OCI-LY1 (cell line): Measurements from ENCODE around the gene ULBP2.
"Not testable (repeated sequence)": the region's sequence is repeated elsewhere in the genome, so short reads cannot be mapped to it uniquely, and the experiment has no call there.

Experiments used
- H2AFZ ChIP-seq: fragments of 200-600 bp; sonication (generic), shearing (Covaris generic); 2 replicates; pipeline ENCODE4 v1.6.0; 2014; ENCODE audit warnings: antibody characterized with exemption, mild to moderate bottlenecking, low read length
- H3F3A ChIP-seq: fragments of 200-600 bp; sonication (generic), shearing (Covaris generic); 2 replicates; pipeline ENCODE4 v1.6.0; 2014; ENCODE audit warnings: mild to moderate bottlenecking, antibody characterized with exemption, low read length, moderate library complexity; ENCODE audit not compliant: insufficient read depth
- H3K27ac ChIP-seq: fragments of 200-600 bp; sonication (generic); 2 replicates; pipeline ENCODE4 v1.5.1; 2014; ENCODE audit warnings: low read length, mixed run types, mild to moderate bottlenecking, low read depth; ENCODE audit not compliant: poor library complexity, severe bottlenecking
- H3K27me3 ChIP-seq: fragments of 200-600 bp; sonication (generic); 2 replicates; pipeline ENCODE4 v1.6.0; 2014; ENCODE audit warnings: antibody characterized with exemption, mild to moderate bottlenecking, low read length, moderate library complexity; ENCODE audit not compliant: insufficient read depth
- H3K36me3 ChIP-seq: fragments of 200-600 bp; sonication (generic); 2 replicates; pipeline ENCODE4 v1.6.1; 2014; ENCODE audit warnings: mild to moderate bottlenecking, antibody characterized with exemption, low read length, moderate library complexity, mixed read lengths; ENCODE audit not compliant: insufficient read depth
- H3K4me1 ChIP-seq: fragments of 200-600 bp; sonication (generic); 2 replicates; pipeline ENCODE4 v1.5.1; 2014; ENCODE audit warnings: mild to moderate bottlenecking, low read length, moderate library complexity; ENCODE audit not compliant: insufficient read depth, severe bottlenecking
- H3K4me2 ChIP-seq: fragments of 200-600 bp; sonication (generic), shearing (Covaris generic); 2 replicates; pipeline ENCODE4 v1.6.1; 2014; ENCODE audit warnings: low read length
- H3K4me3 ChIP-seq: fragments of 200-600 bp; sonication (generic); 2 replicates; pipeline ENCODE4 v1.5.1; 2014; ENCODE audit warnings: low read length, low read depth, mild to moderate bottlenecking, mixed read lengths; ENCODE audit not compliant: poor library complexity, severe bottlenecking
- H3K79me2 ChIP-seq: fragments of 200-600 bp; shearing (Covaris generic); 2 replicates; pipeline ENCODE4 v1.6.1; 2016; ENCODE audit warnings: mixed run types, low read length, mixed read lengths; ENCODE audit not compliant: insufficient read depth
- H3K9ac ChIP-seq: fragments of 200-600 bp; sonication (generic), shearing (Covaris generic); 2 replicates; pipeline ENCODE4 v1.6.1; 2014; ENCODE audit warnings: mild to moderate bottlenecking, low read length, mixed read lengths
- H3K9me2 ChIP-seq: fragments of 200-600 bp; sonication (generic), shearing (Covaris generic); 2 replicates; pipeline ENCODE4 v1.6.1; 2014; ENCODE audit warnings: low read depth, mild to moderate bottlenecking, low read length, mixed read lengths
- H3K9me3 ChIP-seq: fragments of 200-600 bp; shearing (Covaris generic); 2 replicates; pipeline ENCODE4 v1.6.1; 2014; ENCODE audit warnings: low read length, mixed read lengths
- H4K20me1 ChIP-seq: fragments of 200-600 bp; sonication (generic), shearing (Covaris generic); 2 replicates; pipeline ENCODE4 v1.6.0; 2016; ENCODE audit warnings: mild to moderate bottlenecking, low read length; ENCODE audit not compliant: insufficient read depth
- CTCF ChIP-seq: fragments of 200-600 bp; sonication (generic), shearing (Covaris generic); IDR thresholded peaks from 2 replicates; pipeline ENCODE4 v1.5.1; 2017; ENCODE audit warnings: mild to moderate bottlenecking, antibody characterized with exemption, low read length, moderate library complexity, mixed read lengths
- EZH2 ChIP-seq: fragments of 200-600 bp; sonication (generic), shearing (Covaris generic); IDR thresholded peaks from 2 replicates; pipeline ENCODE4 v1.8.0; 2017; ENCODE audit warnings: borderline replicate concordance, mixed run types, mild to moderate bottlenecking, antibody characterized with exemption, low read length, moderate library complexity, mixed read lengths

The ULBP2 gene

GRCh38 chr6:149939909-149940671, 1.7 kb upstream of the ULBP2 start:
- no peak overlapping the region for H3K9ac ChIP-seq
- no peaks in the 10 kb centered on the region for H3K9me2 ChIP-seq
- no peak overlapping the region for H3K4me3 ChIP-seq
- TF ChIP-seq CTCF, result no peak
- TF ChIP-seq EZH2, result no peak
- no peaks in the 10 kb centered on the region for H3K79me2 ChIP-seq
- peaks cover 19% of the 10 kb centered on the region for H3K4me1 ChIP-seq
- no peak overlapping the region for H2AFZ ChIP-seq
- H3K27ac ChIP-seq, result no peak overlapping the region
- no peak overlapping the region for H3K4me2 ChIP-seq
- H4K20me1 ChIP-seq, result no peaks in the 10 kb centered on the region
- no peaks in the 10 kb centered on the region for H3K36me3 ChIP-seq
- H3K9me3 ChIP-seq, result no peaks in the 10 kb centered on the region
- H3F3A ChIP-seq, result no peaks in the 10 kb centered on the region
- H3K27me3 ChIP-seq, result peaks cover 11% of the 10 kb centered on the region

- H3K36me3 ChIP-seq, result no peaks in the 10 kb centered on the region
- no peak overlapping the region for H3K4me3 ChIP-seq
- no peaks in the 10 kb centered on the region for H3K9me3 ChIP-seq
- H3F3A ChIP-seq, result no peaks in the 10 kb centered on the region
- peaks cover 11% of the 10 kb centered on the region for H3K27me3 ChIP-seq
- H3K4me1 ChIP-seq, result peaks cover 19% of the 10 kb centered on the region
- no peaks in the 10 kb centered on the region for H4K20me1 ChIP-seq
- TF ChIP-seq CTCF, result no peak
- TF ChIP-seq EZH2, result no peak
- H3K9ac ChIP-seq, result no peak overlapping the region
- H3K9me2 ChIP-seq, result no peaks in the 10 kb centered on the region
- H3K4me2 ChIP-seq, result no peak overlapping the region
- no peak overlapping the region for H2AFZ ChIP-seq
- H3K79me2 ChIP-seq, result no peaks in the 10 kb centered on the region
- no peak overlapping the region for H3K27ac ChIP-seq
Measured at GRCh38 chr6:149940672-149940982, 1.2 kb upstream of the ULBP2 start.

GRCh38 chr6:149942461-149942829, 631 bp downstream of the ULBP2 start:
- Histone ChIP-seq H3K79me2 (no peaks in the 10 kb centered on the region), H3K9ac (peak overlapping the region; percentile 46; the same call in 1 of the 2 replicates), H3K36me3 (no peaks in the 10 kb centered on the region), H3K4me2 (peak overlapping the region; percentile 65), H4K20me1 (no peaks in the 10 kb centered on the region), H3K9me3 (no peaks in the 10 kb centered on the region), H3K4me3 (peak overlapping the region; percentile 63), H3K4me1 (peaks cover 19% of the 10 kb centered on the region), H3K9me2 (no peaks in the 10 kb centered on the region), H3K27ac (no peak overlapping the region), H2AFZ (no peak overlapping the region), H3K27me3 (peaks cover 11% of the 10 kb centered on the region), H3F3A (no peaks in the 10 kb centered on the region)
- TF ChIP-seq EZH2, result no peak
- no peak for TF ChIP-seq CTCF

GRCh38 chr6:149943321-149943720, 1.5 kb downstream of the ULBP2 start:
- not testable (repeated sequence) for H3K27me3 ChIP-seq, H3K9me3 ChIP-seq, H2AFZ ChIP-seq, H3K27ac ChIP-seq, H3F3A ChIP-seq, H3K9me2 ChIP-seq, H3K36me3 ChIP-seq, H3K79me2 ChIP-seq, H3K4me2 ChIP-seq, H3K4me3 ChIP-seq, H3K9ac ChIP-seq, H4K20me1 ChIP-seq
- H3K4me1 ChIP-seq, result peaks cover 16% of the 10 kb centered on the region

GRCh38 chr6:149945276-149945675, 3.5 kb downstream of the ULBP2 start:
- H2AFZ ChIP-seq, H3K27me3 ChIP-seq, H4K20me1 ChIP-seq, H3K9ac ChIP-seq, H3K36me3 ChIP-seq, H3K4me1 ChIP-seq, H3K9me3 ChIP-seq, H3K79me2 ChIP-seq, H3K4me3 ChIP-seq, H3K4me2 ChIP-seq, H3K27ac ChIP-seq, H3K9me2 ChIP-seq, H3F3A ChIP-seq: not testable (repeated sequence)
